Spinal cord (tissue), 10 donors: ENCODE data around the gene SLC16A9. TPM values are rescaled to one million over a fixed set of nuclear protein-coding genes. Genes with fewer than 3 reads are reported as not detected.

Experiments
- DNase-seq, 6 donors: peaks; one replicate each; pipeline versions ENCODE4 v3.0.0 to v3.0.0-alpha.2; 2013 to 2015; ENCODE audit warnings: low spot score in 6 of 6, low read depth in 4 of 6
- H3K27ac ChIP-seq: one replicate; pipeline ENCODE4 v1.5.1; 2013; ENCODE audit warnings: low read depth, low read length, control low read depth
- H3K27me3 ChIP-seq: one replicate; pipeline ENCODE4 v1.6.1; 2013; ENCODE audit warnings: low read length; ENCODE audit not compliant: control insufficient read depth, insufficient read depth
- H3K36me3 ChIP-seq: one replicate; pipeline ENCODE4 v1.6.1; 2013; ENCODE audit warnings: low read length; ENCODE audit not compliant: control insufficient read depth, insufficient read depth
- H3K4me1 ChIP-seq: one replicate; pipeline ENCODE4 v1.6.1; 2013; ENCODE audit warnings: low read length; ENCODE audit not compliant: control insufficient read depth, insufficient read depth
- H3K4me3 ChIP-seq: one replicate; pipeline ENCODE4 v1.5.1; 2013; ENCODE audit warnings: low read depth, low read length, control low read depth
- H3K9me3 ChIP-seq: one replicate; pipeline ENCODE4 v1.6.1; 2013; ENCODE audit warnings: low read length; ENCODE audit not compliant: control insufficient read depth, insufficient read depth
- WGBS: methylation state at CpG from one replicate; pipeline ENCODE4 v1.1.5; 2013; ENCODE audit warnings: missing lambda C conversion rate; ENCODE audit not compliant: insufficient coverage; 5-methylcytosine and 5-hydroxymethylcytosine counted together
- polyA plus RNA-seq, 2 donors: library from polyadenylated mRNA; unstranded; fragments of 120-200 nt; gene quantifications; one replicate each; pipeline ENCODE4 v1.2.1, GENCODE V29; 2013; ENCODE audit not compliant: insufficient read length in 2 of 2
- total RNA-seq, 2 donors: library from RNA; depleted of rRNA in 1 of 2; stranded (reverse); fragments of 120-200 nt in 1 of 2; fragments of >200 nt in 1 of 2; gene quantifications; one replicate each; pipeline versions ENCODE4 v1.2.3 to v1.2.4, GENCODE V29; 2013 to 2014
- donor health status: healthy.

Gene SLC16A9
- total and polyA plus RNA-seq, 4 donors, result 26.6 to 108 (median 43.8) TPM

DNA sequence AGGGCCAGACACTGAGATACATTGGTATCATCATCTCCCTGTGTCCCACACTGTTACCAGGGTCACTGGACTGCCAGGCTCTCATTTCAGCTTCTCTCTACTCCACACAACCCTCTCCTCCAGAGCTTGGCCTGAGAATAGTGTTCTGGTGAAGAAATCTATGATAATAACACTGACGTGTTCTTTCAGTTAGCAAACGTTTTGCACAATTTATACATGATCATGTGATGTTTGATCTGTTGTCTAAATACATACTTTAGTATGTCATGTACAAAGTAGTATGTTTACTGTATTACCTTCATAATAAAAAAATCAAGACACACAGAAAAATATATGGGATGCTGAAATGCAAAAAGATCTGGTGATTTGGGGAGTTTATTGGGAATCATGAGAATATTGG, 5.0 kb downstream of the SLC16A9 start:
- Histone ChIP-seq H3K27ac (no peak overlapping the region), H3K9me3 (no peaks in the 10 kb centered on the region), H3K36me3 (no peaks in the 10 kb centered on the region), H3K27me3 (peaks cover 5% of the 10 kb centered on the region), H3K4me1 (peaks cover 8% of the 10 kb centered on the region), H3K4me3 (no peak overlapping the region)
- no CpG with 5 or more reads among the region's 2 CpGs for WGBS
- no peak for DNase-seq

DNA sequence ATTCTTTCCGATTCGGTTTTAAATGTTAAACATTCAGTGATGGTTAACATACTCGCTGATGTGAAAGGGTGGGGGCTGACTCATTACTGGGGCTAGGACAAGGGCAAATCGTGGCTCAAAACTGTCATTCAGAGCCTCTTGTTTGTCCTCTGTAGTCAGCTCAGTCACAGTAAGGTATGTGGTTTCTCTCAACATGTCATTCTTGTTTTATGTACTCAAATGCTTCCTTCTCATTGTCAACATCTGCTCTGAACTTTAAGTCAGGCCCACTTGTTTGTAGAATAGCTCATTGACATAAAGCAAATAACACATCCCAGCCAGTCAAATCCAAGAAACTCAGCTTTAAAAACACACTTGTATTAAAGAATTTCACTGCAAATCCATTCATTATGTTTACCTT, 7.3 kb downstream of the SLC16A9 start:
- Histone ChIP-seq H3K27me3 (no peaks in the 10 kb centered on the region), H3K9me3 (no peaks in the 10 kb centered on the region), H3K36me3 (no peaks in the 10 kb centered on the region), H3K4me3 (no peak overlapping the region), H3K4me1 (no peaks in the 10 kb centered on the region), H3K27ac (no peak overlapping the region)
- WGBS, result 100% methylated on average over 2 of the region's 4 CpGs
- DNase-seq, result no peak

- no peak overlapping the region for H3K27ac ChIP-seq
- no peaks in the 10 kb centered on the region for H3K27me3 ChIP-seq
- no peaks in the 10 kb centered on the region for H3K4me1 ChIP-seq
- 39% methylated on average over 4 of the region's 4 CpGs for WGBS
- no peaks in the 10 kb centered on the region for H3K36me3 ChIP-seq
- no peaks in the 10 kb centered on the region for H3K9me3 ChIP-seq
- no peak overlapping the region for H3K4me3 ChIP-seq
- DNase-seq, result no peak
Measured at GRCh38 chr10:59700709-59701108, 8.9 kb downstream of the SLC16A9 start.

DNA sequence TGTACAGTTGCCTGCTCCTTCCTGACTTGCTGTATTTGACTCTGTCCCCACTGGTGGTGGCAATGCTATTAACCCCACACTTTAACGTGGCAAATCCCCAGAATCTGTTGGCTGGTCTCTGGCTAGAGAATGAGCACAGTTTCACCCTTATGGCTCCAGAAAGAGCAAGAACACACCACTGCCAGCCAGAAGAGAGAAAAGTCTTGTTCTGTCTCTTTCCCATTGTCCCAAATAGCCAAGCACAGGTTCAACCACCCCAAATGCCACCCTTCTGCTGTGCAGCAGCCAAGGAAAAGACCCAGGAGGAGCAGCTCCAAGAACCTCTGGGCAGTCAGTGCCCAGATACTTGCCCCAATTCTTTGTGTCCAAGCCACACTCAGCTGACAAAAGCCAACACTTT, 11.3 kb downstream of the SLC16A9 start:
- Histone ChIP-seq H3K4me3 (no peak overlapping the region), H3K36me3 (no peaks in the 10 kb centered on the region), H3K27me3 (no peaks in the 10 kb centered on the region), H3K9me3 (no peaks in the 10 kb centered on the region), H3K27ac (no peak overlapping the region), H3K4me1 (no peaks in the 10 kb centered on the region)
- DNase-seq, result peak in 1 of 6 donors; percentile 32
- WGBS, result 80% methylated on average over 1 of the region's 1 CpG

DNA sequence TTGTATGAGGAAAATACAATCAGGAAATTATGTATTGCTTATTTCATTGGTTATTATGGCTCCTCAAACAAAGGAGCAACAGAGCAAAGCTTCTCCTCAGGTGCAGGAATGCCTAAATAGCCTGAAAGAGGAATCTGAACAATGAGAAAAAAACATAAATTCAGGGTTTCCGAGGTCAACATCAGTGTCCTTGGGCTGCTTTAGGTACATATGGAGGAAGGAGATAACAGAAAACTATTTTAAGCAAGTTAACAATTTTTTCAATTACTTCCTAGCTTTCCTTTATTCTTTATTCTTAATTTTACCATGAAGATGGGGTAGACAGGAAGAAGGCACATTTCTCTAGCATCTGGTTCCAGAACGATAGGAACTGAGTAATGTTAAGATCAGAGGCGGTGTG, 14.0 kb downstream of the SLC16A9 start:
- H3K9me3 ChIP-seq, result no peaks in the 10 kb centered on the region
- H3K27ac ChIP-seq, result no peak overlapping the region
- H3K4me1 ChIP-seq, result no peaks in the 10 kb centered on the region
- H3K4me3 ChIP-seq, result no peak overlapping the region
- DNase-seq, result no peak
- no peaks in the 10 kb centered on the region for H3K36me3 ChIP-seq
- H3K27me3 ChIP-seq, result no peaks in the 10 kb centered on the region
- WGBS, result 83% methylated on average over 1 of the region's 3 CpGs

DNA sequence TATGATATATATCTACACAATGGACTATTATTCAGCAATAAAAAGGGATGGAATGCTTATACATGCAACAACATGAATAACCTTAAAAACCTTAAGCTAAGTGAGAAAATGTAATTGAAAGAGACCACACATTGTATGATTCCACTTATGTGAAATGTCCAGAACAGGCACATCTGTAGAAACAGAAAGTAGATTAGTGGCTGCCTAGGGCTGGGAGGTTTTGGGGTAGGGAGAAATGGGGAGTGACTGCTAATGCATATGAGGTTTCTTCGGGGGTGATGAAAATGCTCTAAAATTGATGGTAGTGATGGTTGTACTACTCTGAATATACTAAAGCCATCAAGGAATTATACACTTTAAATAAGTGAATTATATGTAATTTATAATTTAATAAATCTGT, 14.7 kb downstream of the SLC16A9 start:
- WGBS, result no CpG with 5 or more reads among the region's 1 CpG
- Histone ChIP-seq H3K4me3 (no peak overlapping the region), H3K9me3 (no peaks in the 10 kb centered on the region), H3K36me3 (no peaks in the 10 kb centered on the region), H3K27ac (no peak overlapping the region), H3K4me1 (no peaks in the 10 kb centered on the region), H3K27me3 (no peaks in the 10 kb centered on the region)
- no peak for DNase-seq

- no CpG with 5 or more reads among the region's 2 CpGs for WGBS
- Histone ChIP-seq H3K4me3 (no peak overlapping the region), H3K4me1 (no peaks in the 10 kb centered on the region), H3K27me3 (no peaks in the 10 kb centered on the region), H3K36me3 (no peaks in the 10 kb centered on the region), H3K9me3 (no peaks in the 10 kb centered on the region), H3K27ac (no peak overlapping the region)
- DNase-seq, result no peak
Measured at GRCh38 chr10:59692113-59692512, 17.5 kb downstream of the SLC16A9 start.

- no peaks in the 10 kb centered on the region for H3K9me3 ChIP-seq
- no peaks in the 10 kb centered on the region for H3K4me1 ChIP-seq
- no peaks in the 10 kb centered on the region for H3K27me3 ChIP-seq
- no peak overlapping the region for H3K27ac ChIP-seq
- no peak for DNase-seq
- WGBS, result no CpG with 5 or more reads among the region's 5 CpGs
- H3K36me3 ChIP-seq, result no peaks in the 10 kb centered on the region
- H3K4me3 ChIP-seq, result no peak overlapping the region
Measured at GRCh38 chr10:59688921-59689351, 20.7 kb downstream of the SLC16A9 start.

DNA sequence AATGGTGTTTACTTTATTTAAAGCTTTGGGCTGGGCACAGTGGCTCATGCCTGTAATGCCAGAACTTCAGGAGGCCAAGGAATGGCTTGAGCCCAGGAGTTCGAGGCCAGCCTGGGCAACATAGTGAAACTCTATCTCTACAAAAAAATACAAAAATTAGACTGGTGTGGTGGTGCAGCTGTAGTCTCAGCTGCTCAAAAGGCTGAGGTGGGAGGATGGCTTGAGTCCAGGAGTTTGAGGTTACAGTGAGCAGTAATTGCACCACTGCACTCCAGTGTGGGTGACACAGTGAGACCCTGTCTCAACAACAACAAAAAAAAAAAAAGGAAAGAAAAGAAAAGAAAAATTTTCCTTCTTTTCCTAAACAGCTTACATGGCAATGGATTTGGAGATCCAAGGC, 22.0 kb downstream of the SLC16A9 start:
- Histone ChIP-seq H3K4me3 (no peak overlapping the region), H3K27ac (no peak overlapping the region), H3K36me3 (no peaks in the 10 kb centered on the region), H3K27me3 (no peaks in the 10 kb centered on the region), H3K9me3 (no peaks in the 10 kb centered on the region), H3K4me1 (no peaks in the 10 kb centered on the region)
- no peak for DNase-seq
- WGBS, result no CpG with 5 or more reads among the region's 1 CpG

DNA sequence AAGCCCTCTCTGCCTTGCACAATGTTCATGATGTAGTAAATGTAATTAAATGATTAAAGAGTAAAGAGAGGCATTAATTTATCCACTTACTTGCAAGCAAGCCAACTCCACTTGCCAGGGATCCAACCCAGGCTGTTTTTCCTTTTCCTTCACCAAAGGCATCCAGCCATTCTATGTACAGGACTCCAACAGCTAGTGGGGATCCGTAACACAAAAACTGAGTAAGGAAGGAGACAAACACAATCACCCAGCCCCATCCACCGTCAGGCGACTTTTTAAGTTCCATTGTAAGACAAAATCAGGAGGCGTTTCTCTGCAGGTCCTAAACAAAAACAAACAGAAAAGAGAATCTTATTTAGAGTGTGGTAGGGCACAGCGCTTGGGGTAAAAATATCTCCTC, 25.6 kb downstream of the SLC16A9 start:
- no peaks in the 10 kb centered on the region for H3K27me3 ChIP-seq
- H3K4me3 ChIP-seq, result no peak overlapping the region
- H3K9me3 ChIP-seq, result no peaks in the 10 kb centered on the region
- no CpG with 5 or more reads among the region's 5 CpGs for WGBS
- peak in 1 of 6 donors; percentile 28 for DNase-seq
- no peaks in the 10 kb centered on the region for H3K4me1 ChIP-seq
- no peak overlapping the region for H3K27ac ChIP-seq
- H3K36me3 ChIP-seq, result no peaks in the 10 kb centered on the region
